IMR-90 (cell line): ENCODE results near the gene MICALL2. TPM values are rescaled to one million over a fixed set of nuclear protein-coding genes. Genes with fewer than 3 reads are reported as not detected.

Source experiments
- ATAC-seq: fragments of 200-7000 bp; cut with Tn5 transposase; 2 replicates; pipeline ENCODE4 v1.9.1; 2020; ENCODE audit warnings: low read depth, mild to moderate bottlenecking, moderate library complexity
- BruUV-seq: library from RNA; stranded (reverse); fragments of 400-500 nt; replicated peaks from 2 replicates; lab custom pipeline; 2021; lab: Mats Ljungman, UMichigan
- CTCF ChIA-PET: fragments of 300-600 bp; formaldehyde crosslinking; extraction: SDS; loops from one replicate; lab custom pipeline; 2021; ENCODE audit warnings: antibody characterized with exemption; lab: Yijun Ruan, JAX
- POLR2A ChIA-PET: fragments of 300-600 bp; sonication (Branson Sonifier 250); formaldehyde crosslinking; loops from one replicate; lab custom pipeline; 2022; ENCODE audit warnings: antibody characterized with exemption; ENCODE audit not compliant: unreplicated experiment; lab: Charles Lee
- DNase-seq: peaks from one replicate; pipeline ENCODE4 v3.0.0; 2013
- H2AFZ ChIP-seq: replicated peaks from 2 replicates; pipeline ENCODE3; 2013; ENCODE audit warnings: low read length, mild to moderate bottlenecking; ENCODE audit not compliant: poor library complexity
- H2AK5ac ChIP-seq: 2 replicates; pipeline ENCODE4 v1.6.1; 2013; ENCODE audit warnings: low read depth, low read length, inconsistent platforms
- H2AK9ac ChIP-seq: replicated peaks from 2 replicates; pipeline ENCODE3; 2013; ENCODE audit warnings: mild to moderate bottlenecking, low read depth, low read length, moderate library complexity; ENCODE audit not compliant: poor library complexity
- H2BK120ac ChIP-seq: 2 replicates; pipeline ENCODE4 v1.6.1; 2013; ENCODE audit warnings: low read depth, low read length, inconsistent platforms
- H2BK15ac ChIP-seq: 3 replicates; pipeline ENCODE4 v1.6.1; 2013; ENCODE audit warnings: low read depth, low read length, inconsistent platforms
- H2BK20ac ChIP-seq: 2 replicates; pipeline ENCODE4 v1.6.1; 2013; ENCODE audit warnings: low read depth, mild to moderate bottlenecking, inconsistent platforms, low read length, moderate library complexity
- H2BK5ac ChIP-seq: 2 replicates; pipeline ENCODE4 v1.6.1; 2013; ENCODE audit warnings: mild to moderate bottlenecking, low read depth, low read length, inconsistent platforms; ENCODE audit not compliant: poor library complexity, severe bottlenecking
- H3K14ac ChIP-seq: replicated peaks from 2 replicates; pipeline ENCODE4 v1.6.1; 2013; ENCODE audit warnings: low read depth, low read length, inconsistent platforms
- H3K18ac ChIP-seq: 2 replicates; pipeline ENCODE4 v1.6.1; 2013; ENCODE audit warnings: low read depth, low read length, control low read depth
- H3K23ac ChIP-seq: 2 replicates; pipeline ENCODE4 v1.6.1; 2013; ENCODE audit warnings: low read depth, low read length, inconsistent platforms
- H3K27ac ChIP-seq: 2 replicates; pipeline ENCODE4 v1.5.1; 2013; ENCODE audit warnings: mild to moderate bottlenecking, control low read depth, low read length; ENCODE audit not compliant: insufficient read depth
- H3K27me3 ChIP-seq: 2 replicates; pipeline ENCODE4 v1.6.1; 2013; ENCODE audit warnings: low read length; ENCODE audit not compliant: control insufficient read depth, insufficient read depth
- H3K36me3 ChIP-seq: 2 replicates; pipeline ENCODE4 v1.6.1; 2013; ENCODE audit warnings: low read length, mixed read lengths; ENCODE audit not compliant: control insufficient read depth, insufficient read depth
- H3K4ac ChIP-seq: 2 replicates; pipeline ENCODE4 v1.6.1; 2013; ENCODE audit warnings: low read depth, low read length, inconsistent platforms
- H3K4me1 ChIP-seq: 2 replicates; pipeline ENCODE4 v1.6.1; 2013; ENCODE audit warnings: low read length, mixed read lengths; ENCODE audit not compliant: control insufficient read depth, insufficient read depth
- H3K4me2 ChIP-seq: 2 replicates; pipeline ENCODE4 v1.6.1; 2013; ENCODE audit warnings: low read depth, mild to moderate bottlenecking, control low read depth, low read length, moderate library complexity
- H3K4me3 ChIP-seq: 2 replicates; pipeline ENCODE4 v1.5.1; 2013; ENCODE audit warnings: low read depth, mild to moderate bottlenecking, control low read depth, low read length, moderate library complexity; ENCODE audit not compliant: insufficient read depth
- H3K56ac ChIP-seq: 2 replicates; pipeline ENCODE4 v1.6.1; 2013; ENCODE audit warnings: low read length, inconsistent platforms; ENCODE audit not compliant: insufficient read depth; ENCODE audit errors: extremely low read depth
- H3K79me1 ChIP-seq, 2 experiments: 2 replicates each; pipeline ENCODE4 v1.6.1; 2013; ENCODE audit warnings: low read length in 2 of 2, inconsistent platforms in 1 of 2, low read depth in 1 of 2
- H3K9ac ChIP-seq: 2 replicates; pipeline ENCODE4 v1.6.1; 2013; ENCODE audit warnings: low read depth, low read length, control low read depth
- H3K9me1 ChIP-seq: 2 replicates; pipeline ENCODE4 v1.6.1; 2013; ENCODE audit warnings: low read length, inconsistent platforms; ENCODE audit not compliant: insufficient read depth
- H3K9me3 ChIP-seq: 2 replicates; pipeline ENCODE4 v1.6.1; 2013; ENCODE audit warnings: low read length; ENCODE audit not compliant: control insufficient read depth, insufficient read depth
- H4K20me1 ChIP-seq: 2 replicates; pipeline ENCODE4 v1.6.1; 2013; ENCODE audit warnings: low read length, inconsistent platforms; ENCODE audit not compliant: insufficient read depth
- H4K5ac ChIP-seq: 2 replicates; pipeline ENCODE4 v1.6.1; 2013; ENCODE audit warnings: mild to moderate bottlenecking, low read depth, low read length, control low read depth
- H4K8ac ChIP-seq, 2 experiments: 2 replicates each; pipeline ENCODE4 v1.6.1; 2013; ENCODE audit warnings: low read depth in 2 of 2, low read length in 2 of 2, control low read depth in 1 of 2, inconsistent platforms in 1 of 2
- H4K91ac ChIP-seq: 2 replicates; pipeline ENCODE4 v1.6.1; 2013; ENCODE audit warnings: low read depth, low read length, inconsistent platforms; ENCODE audit not compliant: insufficient read depth
- CEBPB ChIP-seq: IDR thresholded peaks from 2 replicates; pipeline ENCODE4 v1.6.1; 2012; ENCODE audit warnings: low read depth, low read length, improper control_type of control experiment
- CHD1 ChIP-seq: IDR thresholded peaks from 2 replicates; pipeline ENCODE4 v1.6.1; 2012; ENCODE audit warnings: low read depth, low read length, improper control_type of control experiment
- CTCF ChIP-seq: conservative IDR thresholded peaks from 2 replicates; pipeline ENCODE4 v1.5.1; 2012; ENCODE audit warnings: mild to moderate bottlenecking, low read depth, low read length, improper control_type of control experiment
- ELK1 ChIP-seq: fragments of 150-350 bp; IDR thresholded peaks from 2 replicates; pipeline ENCODE4 v1.6.1; 2016; ENCODE audit warnings: low read depth, mild to moderate bottlenecking, low read length, moderate library complexity, borderline replicate concordance
- FOS ChIP-seq: fragments of 150-350 bp; IDR thresholded peaks from 2 replicates; pipeline ENCODE4 v1.6.1; 2016; ENCODE audit warnings: low read depth, low read length
- MAFK ChIP-seq: IDR thresholded peaks from 2 replicates; pipeline ENCODE4 v1.6.1; 2012; ENCODE audit warnings: low read depth, low read length, improper control_type of control experiment
- MAZ ChIP-seq: IDR thresholded peaks from 2 replicates; pipeline ENCODE4 v1.6.1; 2012; ENCODE audit warnings: low read depth, mild to moderate bottlenecking, low read length, improper control_type of control experiment, moderate library complexity, borderline replicate concordance
- MXI1 ChIP-seq: IDR thresholded peaks from 2 replicates; pipeline ENCODE4 v1.6.1; 2012; ENCODE audit warnings: low read depth, mild to moderate bottlenecking, low read length, moderate library complexity, borderline replicate concordance
- NFE2L2 ChIP-seq: fragments of 150-350 bp; IDR thresholded peaks from 2 replicates; pipeline ENCODE4 v1.6.1; 2016; ENCODE audit warnings: low read depth, mild to moderate bottlenecking, low read length
- POLR2A ChIP-seq: IDR thresholded peaks from 2 replicates; pipeline ENCODE4 v1.6.1; 2012; ENCODE audit warnings: mild to moderate bottlenecking, low read depth, low read length
- RAD21 ChIP-seq: IDR thresholded peaks from 2 replicates; pipeline ENCODE4 v1.6.1; 2012; ENCODE audit warnings: low read length, improper control_type of control experiment
- RCOR1 ChIP-seq: IDR thresholded peaks from 2 replicates; pipeline ENCODE4 v1.6.1; 2012; ENCODE audit warnings: mild to moderate bottlenecking, low read length, improper control_type of control experiment; ENCODE audit not compliant: insufficient replicate concordance
- RFX5 ChIP-seq: IDR thresholded peaks from 2 replicates; pipeline ENCODE4 v1.8.0; 2012; ENCODE audit warnings: low read depth, mild to moderate bottlenecking, low read length, moderate library complexity
- SMC3 ChIP-seq: fragments of 150-350 bp; IDR thresholded peaks from 2 replicates; pipeline ENCODE4 v1.6.1; 2016; ENCODE audit warnings: low read depth, mild to moderate bottlenecking, antibody characterized with exemption, low read length, moderate library complexity
- USF2 ChIP-seq: fragments of 150-350 bp; IDR thresholded peaks from 2 replicates; pipeline ENCODE4 v1.6.1; 2017; ENCODE audit warnings: mild to moderate bottlenecking, antibody characterized with exemption, low read length, low read depth
- WGBS, 2 experiments: methylation state at CpG; one replicate each; pipeline versions ENCODE4 v1.1.5 to v1.1.7; 2013; ENCODE audit warnings: missing lambda C conversion rate in 2 of 2; ENCODE audit not compliant: insufficient read length in 1 of 2; ENCODE audit errors: extremely low coverage in 2 of 2; 5-methylcytosine and 5-hydroxymethylcytosine counted together
- dilution Hi-C: fragments of 300-500 bp; cut with HindIII; formaldehyde crosslinking; loops from one replicate; pipeline ENCODE4 v1.14.3; 2018; ENCODE audit warnings: low sequenced_read_pairs; ENCODE audit not compliant: unreplicated experiment
- in situ Hi-C: fragments of 300-500 bp; cut with MboI; formaldehyde crosslinking; loops from 3 replicates; pipeline ENCODE4 v1.14.3; 2019; ENCODE audit warnings: low sequenced_read_pairs, inconsistent platforms, mixed read lengths
- intact Hi-C: fragments of 100-400 bp; cut with micrococcal nuclease; formaldehyde crosslinking; loops from 2 replicates; pipeline ENCODE4 v1.10.0; 2022
- polyA plus RNA-seq, 3 experiments: library from polyadenylated mRNA; depleted of rRNA; stranded (reverse); fragments of >200 nt; gene quantifications; 2 replicates each; pipeline ENCODE4 v1.2.3, GENCODE V29; 2012; ENCODE audit warnings: low replicate concordance in 1 of 3
- total RNA-seq: library from RNA; depleted of rRNA; stranded (reverse); fragments of >200 nt; gene quantifications from 2 replicates; pipeline ENCODE4 v1.2.3, GENCODE V29; 2012

Gene MICALL2
- total and polyA plus RNA-seq, 2 of the 4 experiments (the other 2 are of a cell fraction), result 6.6 to 34.1 TPM

GRCh38 chr7:1418505-1419309 is 40.6 kb downstream of the MICALL2 start:
- dilution Hi-C loops (no loop called here), intact Hi-C loops (loop anchor here (10.0 kb wide), 1 partner anchor 194 kb away; no protein-coding TSS in a partner anchor), in situ Hi-C loops (no loop called here)
- Histone ChIP-seq H3K79me1 (no peaks in the 10 kb centered on the region), H3K36me3 (no peaks in the 10 kb centered on the region), H2BK5ac (no peak overlapping the region), H2BK15ac (no peak overlapping the region), H3K9me1 (peaks cover 3% of the 10 kb centered on the region), H3K14ac (no peak overlapping the region), H2AK5ac (no peak overlapping the region), H3K4ac (no peak overlapping the region), H3K4me1 (no peaks in the 10 kb centered on the region), H3K23ac (no peak overlapping the region), H3K4me3 (no peak overlapping the region), H2BK120ac (no peak overlapping the region), H3K4me2 (no peak overlapping the region), H3K9me3 (no peaks in the 10 kb centered on the region), H4K5ac (no peak overlapping the region), H3K18ac (no peak overlapping the region), H4K20me1 (no peaks in the 10 kb centered on the region), H3K56ac (no peak overlapping the region), H3K27me3 (peaks cover 24% of the 10 kb centered on the region), H3K9ac (no peak overlapping the region), H2BK20ac (no peak overlapping the region), H4K8ac (no peak overlapping the region), H4K91ac (no peak overlapping the region), H2AK9ac (no peak overlapping the region), H2AFZ (no peak overlapping the region), H3K27ac (no peak overlapping the region)
- ATAC-seq, result no peak
- DNase-seq, result peak; percentile 13
- BruUV-seq, result no TSS peak
- ChIA-PET CTCF (no interaction called here), POLR2A (no interaction called here)
- WGBS, 2 experiments, result 82% methylated on average over 11 of the region's 21 CpGs; no CpG with 5 or more reads in 1 of the 2 experiments
- TF ChIP-seq MXI1 (no peak), RFX5 (no peak), RAD21 (no peak), MAFK (no peak), MAZ (no peak), NFE2L2 (no peak), ELK1 (no peak), CHD1 (no peak), FOS (no peak), SMC3 (no peak), CEBPB (no peak), CTCF (no peak), RCOR1 (no peak), USF2 (no peak), POLR2A (no peak)
